ENCODE measurements around the gene CYTH2.
"Not testable (repeated sequence)": the region's sequence is repeated elsewhere in the genome, so short reads cannot be mapped to it uniquely, and the experiment has no call there.

Gene CYTH2

GRCh38 chr19:48513289-48514122 is 44.3 kb downstream of the CYTH2 start:
- peak; percentile 73 to 85 for DNase-seq

DNA sequence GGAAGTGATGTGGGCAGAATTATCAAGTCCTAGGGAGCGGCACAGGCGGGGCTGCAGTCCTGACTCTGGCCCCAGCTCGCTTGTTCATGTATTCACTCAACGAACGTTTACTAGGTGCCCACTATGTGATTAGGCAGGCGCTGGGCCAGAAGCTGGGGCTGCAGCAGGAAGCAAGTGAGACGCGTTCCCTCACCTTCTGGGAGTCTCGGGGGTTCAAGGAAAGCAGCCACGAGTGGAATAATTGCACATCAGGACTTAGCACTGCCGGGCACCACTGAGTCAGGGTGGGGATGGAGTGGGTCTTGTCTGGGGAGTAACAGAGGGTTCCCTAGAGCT is 44.9 kb downstream of the CYTH2 start:
- DNase-seq = no peak

DNA sequence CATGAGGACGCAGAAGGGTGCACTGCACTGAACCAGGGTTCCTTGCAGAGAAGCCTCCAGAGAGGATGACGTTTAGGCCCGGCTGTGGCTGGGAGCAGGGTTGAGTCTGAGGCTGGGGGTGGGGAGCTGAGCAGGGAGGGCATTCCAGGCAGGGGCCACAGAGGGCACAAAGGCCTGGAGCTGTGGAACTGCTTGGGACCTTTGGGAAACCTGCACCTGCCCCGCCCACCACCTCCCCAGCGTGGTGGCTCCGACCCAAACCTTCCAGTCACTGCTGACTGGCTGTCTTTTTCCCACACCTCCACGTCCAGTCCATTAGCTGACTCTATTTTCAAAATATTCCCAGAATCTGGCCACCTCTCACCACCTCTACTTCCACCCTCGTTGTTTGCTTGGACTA is 47.4 kb downstream of the CYTH2 start:
- DNase-seq = no peak

- DNase-seq = no peak
Observed at GRCh38 chr19:48518207-48518606, 49.0 kb downstream of the CYTH2 start.

GRCh38 chr19:48519426-48519825 is 50.3 kb downstream of the CYTH2 start:
- not testable (repeated sequence) for DNase-seq

GRCh38 chr19:48520134-48520533 is 51.0 kb downstream of the CYTH2 start:
- no peak for DNase-seq

DNA sequence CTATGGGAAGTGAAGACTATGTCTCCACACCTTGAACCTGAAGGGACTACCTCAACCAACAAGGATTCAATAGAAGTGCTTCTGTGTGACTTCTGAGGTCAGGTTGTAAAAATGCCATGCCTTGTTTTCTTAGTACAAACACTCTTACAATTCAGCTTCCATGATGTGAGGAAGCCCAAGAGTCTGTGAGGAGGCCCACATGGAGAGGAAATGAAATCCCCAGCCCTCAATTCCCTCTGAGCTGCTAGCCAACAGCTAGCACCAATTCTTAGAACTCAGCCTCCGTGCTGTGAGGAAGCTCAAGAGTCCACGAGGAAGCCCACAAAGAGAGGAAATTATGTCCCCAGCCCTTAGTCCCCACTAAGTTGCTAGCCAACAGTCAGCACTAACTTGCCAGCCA is 55.1 kb downstream of the CYTH2 start:
- DNase-seq = no peak

DNA sequence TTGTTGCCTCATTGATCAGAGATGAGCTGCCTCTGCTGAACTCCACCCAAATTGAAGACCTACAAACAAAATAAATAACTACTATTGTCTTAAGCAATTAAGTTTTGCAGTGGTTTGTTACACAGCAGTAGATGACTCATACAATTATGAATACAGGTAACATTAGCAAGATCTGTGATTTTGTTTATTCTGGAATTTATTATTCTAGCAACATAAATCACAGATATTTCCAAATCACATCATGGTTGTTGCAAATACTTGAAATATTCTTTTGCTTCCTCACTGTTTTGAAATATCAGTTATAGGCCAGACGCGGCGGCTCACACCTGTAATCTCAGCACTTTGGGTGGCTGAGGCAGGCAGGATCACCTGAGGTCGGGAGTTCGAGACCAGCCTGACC is 55.6 kb downstream of the CYTH2 start:
- DNase-seq = no peak

- DNase-seq = no peak
Observed at GRCh38 chr19:48529156-48529555, 60.0 kb downstream of the CYTH2 start.

GRCh38 chr19:48530066-48530720 is 61.0 kb downstream of the CYTH2 start:
- no peak for DNase-seq

DNA sequence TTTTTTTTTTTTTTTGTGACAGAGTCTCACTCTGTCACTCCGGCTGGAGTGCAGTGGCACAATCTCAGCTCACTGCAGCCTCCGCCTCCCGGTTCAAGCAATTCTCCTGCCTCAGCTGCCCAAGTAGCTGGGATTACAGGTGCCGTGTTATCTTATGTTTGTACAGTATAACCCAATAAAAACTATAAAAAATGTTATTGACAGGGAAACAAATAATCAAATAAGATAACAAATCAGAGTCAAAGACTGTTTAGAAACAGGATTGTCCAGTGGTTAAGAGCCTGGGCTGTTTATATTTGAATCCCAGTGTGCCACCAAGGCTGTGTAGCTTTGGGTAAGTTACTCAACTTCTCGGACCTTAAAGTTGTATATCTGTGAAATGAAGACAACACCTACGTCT is 61.6 kb downstream of the CYTH2 start:
- DNase-seq = no peak
